GM20000 (cell line): ENCODE results near the gene RBSN.

ENCODE experiments used
- DNase-seq: peaks from one replicate; pipeline ENCODE4 v3.0.0; 2012; ENCODE audit warnings: low spot score
- TF ChIP-seq, protein P1 (sequence below): IDR thresholded peaks from 2 replicates; pipeline ENCODE4 v1.5.1; 2012; ENCODE audit warnings: mild to moderate bottlenecking, control low read depth; ENCODE audit errors: extremely low read depth, missing control alignments

The RBSN gene

DNA sequence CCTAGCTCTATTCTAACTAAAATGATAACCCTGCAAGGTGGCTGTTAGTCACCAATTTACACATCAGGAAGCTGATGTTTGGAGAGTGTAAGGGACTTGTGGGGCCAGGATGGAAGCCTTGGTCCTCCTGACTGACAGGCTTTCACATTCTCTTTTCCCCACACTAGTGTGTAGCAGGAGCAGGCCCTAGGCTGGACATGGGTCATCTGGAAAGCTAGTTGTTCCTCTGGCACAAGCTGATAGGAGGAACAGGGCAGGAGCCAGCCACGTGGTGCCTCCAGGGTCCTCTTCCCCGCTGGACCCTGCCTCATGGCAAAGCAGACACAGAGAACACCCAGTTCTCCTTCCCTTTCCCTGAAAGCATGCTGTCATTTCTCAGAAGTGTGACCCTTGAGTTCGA is 18.1 kb upstream of the RBSN start:
- TF ChIP-seq, protein P1, sequence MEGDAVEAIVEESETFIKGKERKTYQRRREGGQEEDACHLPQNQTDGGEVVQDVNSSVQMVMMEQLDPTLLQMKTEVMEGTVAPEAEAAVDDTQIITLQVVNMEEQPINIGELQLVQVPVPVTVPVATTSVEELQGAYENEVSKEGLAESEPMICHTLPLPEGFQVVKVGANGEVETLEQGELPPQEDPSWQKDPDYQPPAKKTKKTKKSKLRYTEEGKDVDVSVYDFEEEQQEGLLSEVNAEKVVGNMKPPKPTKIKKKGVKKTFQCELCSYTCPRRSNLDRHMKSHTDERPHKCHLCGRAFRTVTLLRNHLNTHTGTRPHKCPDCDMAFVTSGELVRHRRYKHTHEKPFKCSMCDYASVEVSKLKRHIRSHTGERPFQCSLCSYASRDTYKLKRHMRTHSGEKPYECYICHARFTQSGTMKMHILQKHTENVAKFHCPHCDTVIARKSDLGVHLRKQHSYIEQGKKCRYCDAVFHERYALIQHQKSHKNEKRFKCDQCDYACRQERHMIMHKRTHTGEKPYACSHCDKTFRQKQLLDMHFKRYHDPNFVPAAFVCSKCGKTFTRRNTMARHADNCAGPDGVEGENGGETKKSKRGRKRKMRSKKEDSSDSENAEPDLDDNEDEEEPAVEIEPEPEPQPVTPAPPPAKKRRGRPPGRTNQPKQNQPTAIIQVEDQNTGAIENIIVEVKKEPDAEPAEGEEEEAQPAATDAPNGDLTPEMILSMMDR, result no peak
- no peak for DNase-seq

DNA sequence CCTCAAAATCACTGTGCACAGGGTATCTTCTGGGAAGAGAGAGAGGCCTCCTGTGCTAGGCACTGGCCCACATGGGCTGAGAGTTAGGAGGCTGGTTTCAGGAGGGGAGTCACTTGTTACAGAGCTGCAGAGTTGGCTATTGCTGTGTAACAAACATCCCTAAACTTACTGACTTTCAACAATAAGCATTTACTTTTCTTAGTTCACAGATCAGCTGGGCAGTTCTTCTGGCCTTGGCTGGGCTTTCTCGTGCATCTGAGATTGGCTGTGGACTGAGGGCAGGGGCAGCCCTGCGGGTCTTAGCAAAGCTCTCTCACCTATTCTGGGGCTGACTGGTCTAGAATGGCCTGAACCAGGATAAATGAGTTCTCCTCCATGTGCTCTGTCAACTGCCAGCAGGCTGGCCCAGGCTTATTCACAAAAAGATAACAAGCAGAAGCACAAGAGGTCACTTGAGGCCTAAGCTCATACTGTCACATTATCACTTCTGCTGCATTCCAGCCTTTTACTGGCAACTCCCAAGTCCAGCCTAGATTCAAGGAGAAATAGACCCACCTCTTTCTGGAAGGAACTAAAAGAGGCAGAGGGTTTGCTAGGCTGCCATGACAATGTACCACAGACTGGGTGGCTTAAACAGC is 17.2 kb upstream of the RBSN start:
- TF ChIP-seq, protein P1, result no peak
- DNase-seq, result no peak

DNA sequence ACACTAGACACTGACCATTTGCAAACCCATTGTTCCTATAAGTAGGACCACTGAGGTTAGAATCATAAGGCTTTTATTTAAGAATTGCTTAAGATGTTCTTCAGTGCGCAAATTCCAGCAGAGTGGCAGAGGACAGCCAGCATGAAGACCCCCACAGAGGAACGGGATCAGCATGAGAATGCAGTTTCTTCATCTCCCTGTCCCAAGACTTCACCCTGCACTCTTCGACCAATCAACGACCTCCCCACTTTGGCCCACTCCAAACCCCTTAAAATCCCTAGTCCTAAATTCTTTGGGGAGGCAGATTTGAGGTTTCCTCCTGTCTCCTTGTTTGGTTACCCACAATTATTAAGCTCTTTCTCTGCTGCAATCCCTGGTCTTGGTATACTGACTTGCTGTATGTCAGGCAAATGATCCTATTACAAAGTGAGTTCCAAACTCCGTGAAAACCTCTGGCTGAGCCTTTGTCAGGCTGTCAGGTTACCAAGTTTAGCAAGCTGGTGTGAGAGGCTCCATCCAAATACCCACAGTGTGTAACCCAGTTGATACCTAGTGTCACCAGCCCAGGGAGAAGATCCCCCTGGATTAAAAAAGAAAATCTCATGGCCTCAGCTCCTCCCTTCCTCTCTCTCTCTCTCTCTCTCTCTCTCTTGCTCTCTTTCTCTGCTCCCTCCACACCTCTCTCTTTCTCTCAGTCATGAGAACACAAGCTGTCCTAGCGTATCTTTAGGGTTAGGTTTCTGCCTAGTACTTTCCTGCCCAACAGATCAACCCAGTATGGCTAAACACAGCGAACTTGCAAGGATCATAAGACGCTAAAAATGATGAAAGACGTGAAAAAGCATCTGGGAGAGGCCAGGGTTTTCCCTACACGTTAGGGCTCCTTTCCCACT is 15.8 kb upstream of the RBSN start:
- DNase-seq, result no peak
- TF ChIP-seq, protein P1, result no peak

DNA sequence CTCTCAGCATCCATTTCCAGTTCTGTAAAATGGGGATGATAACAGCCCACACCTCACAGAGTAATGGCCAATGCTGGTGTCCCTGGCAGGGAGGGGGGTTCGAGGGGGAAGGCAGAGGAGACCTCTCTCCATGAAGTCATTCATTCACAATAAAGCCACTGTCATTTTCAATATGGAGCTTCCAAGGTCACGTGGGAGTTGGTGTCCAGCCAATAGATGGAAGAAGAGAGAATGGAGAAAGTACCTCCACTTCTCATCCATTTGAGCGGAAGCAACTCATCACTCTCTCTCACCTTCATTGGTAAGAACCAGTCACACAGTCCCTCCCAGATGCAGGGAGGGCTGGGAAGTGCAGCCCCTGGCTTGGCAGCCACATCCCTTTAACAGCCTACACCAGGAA is 14.9 kb upstream of the RBSN start:
- TF ChIP-seq, protein P1, result no peak
- DNase-seq, result no peak

DNA sequence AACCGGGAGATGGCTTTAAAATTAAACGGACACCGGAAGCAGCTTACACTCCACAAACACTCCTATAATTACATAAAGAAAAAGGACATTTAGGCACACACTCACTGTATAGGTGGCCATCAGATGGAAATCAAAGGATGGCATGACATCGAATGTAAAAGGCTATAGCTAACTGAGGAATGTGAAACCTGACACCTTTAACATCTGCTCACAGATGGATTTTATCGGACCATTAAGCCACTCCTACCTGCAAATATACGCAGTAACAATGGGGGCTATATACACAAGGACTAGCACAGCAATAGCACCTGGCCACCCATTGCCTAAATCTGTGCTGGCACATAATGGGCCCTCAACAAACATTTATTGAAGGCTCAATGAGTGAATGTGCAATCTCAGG is 14.5 kb upstream of the RBSN start:
- TF ChIP-seq, protein P1, result no peak
- no peak for DNase-seq

DNA sequence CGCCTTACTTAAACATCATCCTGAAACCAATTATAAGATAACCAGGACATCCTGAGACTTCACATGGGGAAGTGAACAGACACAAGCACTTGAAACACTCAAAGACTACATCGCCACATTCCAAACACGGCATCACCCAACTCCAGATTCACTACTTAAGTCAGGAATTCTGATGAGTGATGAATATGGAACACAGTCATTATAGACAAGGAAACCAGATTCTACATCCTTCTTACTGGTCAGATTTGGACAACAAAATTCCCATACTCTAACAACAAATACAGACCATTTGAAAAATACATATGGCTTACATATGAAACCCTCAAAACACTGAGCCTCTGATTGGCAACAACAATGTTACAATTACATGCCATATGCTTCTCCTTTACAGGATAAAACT is 13.1 kb upstream of the RBSN start:
- TF ChIP-seq, protein P1, result no peak
- DNase-seq, result no peak

DNA sequence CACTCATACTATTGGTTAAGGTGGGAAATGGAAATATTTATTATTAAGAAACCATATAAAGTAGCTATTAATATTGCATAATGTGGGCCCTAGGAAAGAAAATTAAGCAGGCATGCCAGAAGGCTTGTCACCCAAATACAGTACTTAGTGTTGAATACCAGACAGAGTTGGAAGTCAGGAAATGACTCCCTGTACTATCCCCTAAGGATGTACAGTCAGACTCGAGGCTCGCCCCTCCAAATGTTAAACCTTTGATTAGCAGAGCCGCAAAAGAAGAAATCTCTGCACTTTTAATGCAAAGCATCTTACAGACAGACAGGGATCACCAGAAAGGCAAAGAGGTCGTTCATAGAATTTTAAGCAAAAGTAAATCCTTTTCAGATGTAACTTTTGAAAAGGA is 11.3 kb upstream of the RBSN start:
- no peak for DNase-seq

More for the DNA sequence above, 11.3 kb upstream of the RBSN start:
- TF ChIP-seq, protein P1, result no peak
